ENCODE measurements around the gene VWA7. TPM values are rescaled to one million over a fixed set of nuclear protein-coding genes. Genes with fewer than 3 reads are reported as not detected.
"Not testable (repeated sequence)": the region's sequence is repeated elsewhere in the genome, so short reads cannot be mapped to it uniquely, and the experiment has no call there.

Gene VWA7
- total RNA-seq, 8 experiments from 2014 or later, result 0.63 to 2.9 (median 1.4) TPM

- peaks cover 10 to 38% of the 10 kb centered on the region in 2 donors for H3K4me1 ChIP-seq (replicated peaks in 1 of 2)
- peak; percentile 54 to 83 (median 76) for ATAC-seq (replicated peaks in 6 of 8)
- WGBS, 10 experiments, result 0% methylated on average over 2 of the region's 56 CpGs; no CpG with 5 or more reads in 9 of the 10 experiments
- in situ Hi-C loops (cut with MboI; ENCODE audit: low pct_unique_long_range_greater_than_20kb in 2 of 9, low sequenced_read_pairs in 9 of 9, unreplicated experiment in 9 of 9), result no loop called here
- H3K4me3 ChIP-seq, result peak within 1 kb of the TSS; percentile 41 to 57 (median 50)
- H3K27ac ChIP-seq, result peak within 1 kb of the TSS; percentile 83 to 92
These were observed 38.1 kb upstream of the VWA7 start, which contains the start of the genes HSPA1A and HSPA1L for GRCh38 chr6:31815025-31815838. HSPA1A (plus strand) TSS chr6:31815543; CDS start chr6:31815757, 214 bp downstream. HSPA1L (minus strand) TSS chr6:31815283; CDS start chr6:31811972, 3,311 bp downstream.

DNA sequence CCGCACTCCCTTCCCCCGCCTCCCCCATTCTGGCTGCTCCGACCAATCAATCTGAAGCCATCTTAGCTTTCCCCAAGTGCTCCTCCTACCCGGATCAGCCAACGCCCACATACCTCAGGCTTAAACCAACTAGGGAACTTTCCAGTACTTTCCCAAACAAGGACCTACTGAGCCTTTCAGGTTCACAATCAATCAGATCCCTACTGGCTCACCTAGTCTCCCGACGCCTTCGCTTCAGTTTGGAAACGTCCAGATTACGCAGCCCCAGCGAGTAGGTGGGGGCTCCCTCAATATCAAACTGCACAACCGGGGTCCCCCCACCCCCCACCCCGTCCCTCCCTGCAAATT lies 37.5 kb upstream of the VWA7 start:
- WGBS, 10 experiments, result 0% methylated on average over 3 of the region's 13 CpGs; no CpG with 5 or more reads in 9 of the 10 experiments
- ATAC-seq (replicated peaks in 6 of 8), result peak; percentile 13 to 69 (median 46)
- H3K4me1 ChIP-seq (replicated peaks in 1 of 2), result peaks cover 10 to 33% of the 10 kb centered on the region in 2 donors
- peak overlapping the region; percentile 41 to 57 (median 50) for H3K4me3 ChIP-seq
- H3K27ac ChIP-seq, result peak overlapping the region; percentile 83 to 92
- in situ Hi-C loops (cut with MboI; ENCODE audit: low pct_unique_long_range_greater_than_20kb in 2 of 9, low sequenced_read_pairs in 9 of 9, unreplicated experiment in 9 of 9), result no loop called here

DNA sequence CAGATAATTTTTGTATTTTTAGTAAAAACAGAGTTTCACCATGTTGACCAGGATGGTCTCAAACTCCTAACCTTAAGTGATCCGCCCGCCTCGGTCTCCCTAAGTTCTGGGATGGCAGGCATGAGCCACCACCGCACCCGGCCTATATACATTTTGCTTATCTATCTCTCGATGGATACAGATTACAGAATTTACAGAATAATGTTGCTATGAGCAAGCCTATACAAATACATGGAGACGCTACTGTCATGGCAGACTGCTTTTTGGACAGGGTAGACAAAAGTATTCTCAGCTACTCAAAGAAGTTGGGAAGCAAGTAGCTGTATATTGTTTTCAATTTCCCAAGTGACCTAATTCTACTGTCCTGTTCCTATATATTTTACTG lies 36.3 kb upstream of the VWA7 start:
- 83 to 100% (median 99%) methylated on average over 1 to 7 of the region's 7 CpGs; no CpG with 5 or more reads in 4 of the 10 experiments for WGBS, 10 experiments
- peak overlapping the region; percentile 83 to 92 for H3K27ac ChIP-seq
- H3K4me3 ChIP-seq, result peak overlapping the region in 3 of 5 donors; percentile 44 to 56 (median 50)
- peaks cover 10 to 23% of the 10 kb centered on the region in 2 donors for H3K4me1 ChIP-seq (replicated peaks in 1 of 2)
- in situ Hi-C loops (cut with MboI; ENCODE audit: low pct_unique_long_range_greater_than_20kb in 2 of 9, low sequenced_read_pairs in 9 of 9, unreplicated experiment in 9 of 9), result no loop called here
- ATAC-seq (replicated peaks in 6 of 8), result no peak

DNA sequence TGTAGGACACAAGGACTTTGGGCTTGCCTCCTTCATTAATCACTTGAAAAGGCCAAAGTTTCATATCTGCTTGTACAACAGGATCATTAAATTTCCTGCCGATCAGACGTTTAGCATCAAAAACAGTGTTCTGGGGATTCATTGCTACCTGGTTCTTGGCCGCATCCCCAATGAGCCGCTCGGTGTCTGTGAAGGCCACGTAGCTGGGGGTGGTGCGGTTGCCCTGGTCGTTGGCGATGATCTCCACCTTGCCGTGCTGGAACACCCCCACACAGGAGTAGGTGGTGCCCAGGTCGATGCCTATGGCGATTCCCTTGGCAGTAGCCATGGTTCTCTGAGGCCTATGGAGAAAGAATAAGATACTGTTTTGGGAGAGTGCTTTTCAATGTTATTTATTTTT lies 34.5 kb upstream of the VWA7 start:
- no peak for ATAC-seq (replicated peaks in 6 of 8)
- in situ Hi-C loops (cut with MboI; ENCODE audit: low pct_unique_long_range_greater_than_20kb in 2 of 9, low sequenced_read_pairs in 9 of 9, unreplicated experiment in 9 of 9), result no loop called here
- Histone ChIP-seq H3K27ac (no peak overlapping the region), H3K4me3 (no peak overlapping the region), H3K4me1 (replicated peaks in 1 of 2) (peaks cover 7 to 16% of the 10 kb centered on the region in 2 donors)
- WGBS, 10 experiments, result 80 to 100% (median 89%) methylated on average over 1 to 12 of the region's 12 CpGs; no CpG with 5 or more reads in 4 of the 10 experiments

- 83 to 100% (median 92%) methylated on average over 4 to 10 of the region's 10 CpGs; no CpG with 5 or more reads in 3 of the 10 experiments for WGBS, 10 experiments
- in situ Hi-C loops (cut with MboI; ENCODE audit: low pct_unique_long_range_greater_than_20kb in 2 of 9, low sequenced_read_pairs in 9 of 9, unreplicated experiment in 9 of 9); ATAC-seq (replicated peaks in 6 of 8); H3K4me3 ChIP-seq; H3K27ac ChIP-seq: not testable (repeated sequence)
- peaks cover 7 to 16% of the 10 kb centered on the region in 2 donors for H3K4me1 ChIP-seq (replicated peaks in 1 of 2)
These were observed 31.5 kb upstream of the VWA7 start for GRCh38 chr6:31808599-31808998.

- in situ Hi-C loops (cut with MboI; ENCODE audit: low pct_unique_long_range_greater_than_20kb in 2 of 9, low sequenced_read_pairs in 9 of 9, unreplicated experiment in 9 of 9), result no loop called here
- peak within 1 kb of the TSS; percentile 64 to 83 for H3K27ac ChIP-seq
- H3K4me1 ChIP-seq (replicated peaks in 1 of 2), result peaks cover 5 to 11% of the 10 kb centered on the region in 2 donors
- ATAC-seq (replicated peaks in 6 of 8), result peak; percentile 96 to 98 (median 98)
- WGBS, 10 experiments, result 0 to 4% (median 1%) methylated on average over 1 to 20 of the region's 51 CpGs; no CpG with 5 or more reads in 2 of the 10 experiments
- H3K4me3 ChIP-seq, result peak within 1 kb of the TSS; percentile 42 to 75 (median 57)
These were observed 29.5 kb upstream of the VWA7 start, which contains the start of gene LSM2 for GRCh38 chr6:31806470-31807272. LSM2 (minus strand) TSS chr6:31806966; CDS start chr6:31806757, 209 bp downstream.

- Histone ChIP-seq H3K27ac (peak overlapping the region; percentile 64 to 83), H3K4me3 (peak overlapping the region; percentile 42 to 75 (median 57)), H3K4me1 (replicated peaks in 1 of 2) (peaks cover 5 to 11% of the 10 kb centered on the region in 2 donors)
- peak in 2 of 8 experiments; percentile 6 to 7 for ATAC-seq (replicated peaks in 6 of 8)
- 0 to 35% (median 9%) methylated on average over 1 to 7 of the region's 7 CpGs; no CpG with 5 or more reads in 3 of the 10 experiments for WGBS, 10 experiments
- in situ Hi-C loops (cut with MboI; ENCODE audit: low pct_unique_long_range_greater_than_20kb in 2 of 9, low sequenced_read_pairs in 9 of 9, unreplicated experiment in 9 of 9), result no loop called here
These were observed 28.9 kb upstream of the VWA7 start for GRCh38 chr6:31805939-31806469.

GRCh38 chr6:31801031-31801927 lies 24.2 kb upstream of the VWA7 start:
- H3K4me3 ChIP-seq; ATAC-seq (replicated peaks in 6 of 8); in situ Hi-C loops (cut with MboI; ENCODE audit: low pct_unique_long_range_greater_than_20kb in 2 of 9, low sequenced_read_pairs in 9 of 9, unreplicated experiment in 9 of 9); H3K4me1 ChIP-seq (replicated peaks in 1 of 2); H3K27ac ChIP-seq: not testable (repeated sequence)
- WGBS, 10 experiments, result 75 to 100% (median 97%) methylated on average over 1 to 6 of the region's 8 CpGs

- Histone ChIP-seq H3K27ac (no peak overlapping the region), H3K4me1 (replicated peaks in 1 of 2) (peaks cover 0 to 4% of the 10 kb centered on the region in 2 donors), H3K4me3 (no peak overlapping the region)
- in situ Hi-C loops (cut with MboI; ENCODE audit: low pct_unique_long_range_greater_than_20kb in 2 of 9, low sequenced_read_pairs in 9 of 9, unreplicated experiment in 9 of 9), result no loop called here
- 37 to 100% (median 93%) methylated on average over 1 to 10 of the region's 12 CpGs; no CpG with 5 or more reads in 1 of the 10 experiments for WGBS, 10 experiments
- ATAC-seq (replicated peaks in 6 of 8), result no peak
These were observed 22.7 kb upstream of the VWA7 start for GRCh38 chr6:31799781-31800180.

DNA sequence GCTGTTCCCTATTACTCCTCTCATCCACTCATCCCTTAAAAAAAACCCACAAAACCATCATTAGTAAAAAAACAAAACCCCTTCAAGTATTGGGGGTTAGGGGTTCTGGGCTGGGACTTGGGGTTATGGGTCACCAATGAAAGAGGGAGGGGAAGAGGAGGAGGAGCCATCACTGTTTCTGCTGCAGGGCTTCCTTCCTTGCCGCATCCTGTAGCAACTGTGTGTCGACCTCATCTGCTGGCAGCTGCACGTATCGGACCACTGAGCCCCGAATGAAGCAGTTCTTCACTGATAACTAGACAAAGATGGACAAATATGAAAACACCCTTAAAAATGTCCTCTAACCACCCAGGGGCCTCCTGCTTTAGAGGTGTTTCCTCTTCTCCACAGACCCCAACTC lies 20.5 kb upstream of the VWA7 start:
- ATAC-seq (replicated peaks in 6 of 8), result no peak
- in situ Hi-C loops (cut with MboI; ENCODE audit: low pct_unique_long_range_greater_than_20kb in 2 of 9, low sequenced_read_pairs in 9 of 9, unreplicated experiment in 9 of 9), result no loop called here
- 78 to 100% (median 85%) methylated on average over 1 to 5 of the region's 5 CpGs; no CpG with 5 or more reads in 6 of the 10 experiments for WGBS, 10 experiments
- Histone ChIP-seq H3K4me1 (replicated peaks in 1 of 2) (peaks cover 7 to 12% of the 10 kb centered on the region in 2 donors), H3K27ac (no peak overlapping the region), H3K4me3 (no peak overlapping the region)

GRCh38 chr6:31796993-31797385 lies 19.9 kb upstream of the VWA7 start:
- in situ Hi-C loops (cut with MboI; ENCODE audit: low pct_unique_long_range_greater_than_20kb in 2 of 9, low sequenced_read_pairs in 9 of 9, unreplicated experiment in 9 of 9), result no loop called here

More at GRCh38 chr6:31796993-31797385, 19.9 kb upstream of the VWA7 start:
- H3K27ac ChIP-seq, result no peak overlapping the region
- ATAC-seq (replicated peaks in 6 of 8), result no peak
- H3K4me1 ChIP-seq (replicated peaks in 1 of 2), result peaks cover 7 to 12% of the 10 kb centered on the region in 2 donors
- H3K4me3 ChIP-seq, result no peak overlapping the region
- WGBS, 10 experiments, result 58 to 100% (median 83%) methylated on average over 1 to 2 of the region's 2 CpGs; no CpG with 5 or more reads in 3 of the 10 experiments
